ENCODE results near the gene ABCF1.
"Not testable (repeated sequence)": the region's sequence is repeated elsewhere in the genome, so short reads cannot be mapped to it uniquely, and the experiment has no call there.

DNA sequence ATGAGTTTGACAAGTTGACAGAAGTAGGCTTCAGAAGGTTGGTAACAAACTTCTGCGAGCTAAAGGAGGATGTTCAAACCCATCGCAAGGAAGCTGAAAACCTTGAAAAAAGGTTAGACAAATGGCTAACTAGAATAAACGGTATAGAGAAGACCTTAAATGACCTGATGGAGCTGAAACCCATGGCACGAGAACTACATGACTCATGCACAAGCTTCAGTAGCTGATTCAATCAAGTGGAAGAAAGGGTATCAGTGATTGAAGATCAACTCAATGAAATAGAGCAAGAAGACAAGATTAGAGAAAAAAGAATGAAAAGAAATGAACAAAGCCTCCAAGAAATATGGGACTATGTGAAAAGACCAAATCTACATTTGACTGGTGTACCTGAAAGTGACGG, 49.3 kb upstream of the ABCF1 start:
- TF ChIP-seq, protein P1, sequence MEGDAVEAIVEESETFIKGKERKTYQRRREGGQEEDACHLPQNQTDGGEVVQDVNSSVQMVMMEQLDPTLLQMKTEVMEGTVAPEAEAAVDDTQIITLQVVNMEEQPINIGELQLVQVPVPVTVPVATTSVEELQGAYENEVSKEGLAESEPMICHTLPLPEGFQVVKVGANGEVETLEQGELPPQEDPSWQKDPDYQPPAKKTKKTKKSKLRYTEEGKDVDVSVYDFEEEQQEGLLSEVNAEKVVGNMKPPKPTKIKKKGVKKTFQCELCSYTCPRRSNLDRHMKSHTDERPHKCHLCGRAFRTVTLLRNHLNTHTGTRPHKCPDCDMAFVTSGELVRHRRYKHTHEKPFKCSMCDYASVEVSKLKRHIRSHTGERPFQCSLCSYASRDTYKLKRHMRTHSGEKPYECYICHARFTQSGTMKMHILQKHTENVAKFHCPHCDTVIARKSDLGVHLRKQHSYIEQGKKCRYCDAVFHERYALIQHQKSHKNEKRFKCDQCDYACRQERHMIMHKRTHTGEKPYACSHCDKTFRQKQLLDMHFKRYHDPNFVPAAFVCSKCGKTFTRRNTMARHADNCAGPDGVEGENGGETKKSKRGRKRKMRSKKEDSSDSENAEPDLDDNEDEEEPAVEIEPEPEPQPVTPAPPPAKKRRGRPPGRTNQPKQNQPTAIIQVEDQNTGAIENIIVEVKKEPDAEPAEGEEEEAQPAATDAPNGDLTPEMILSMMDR (optimal IDR thresholded peaks at IDR 0.05 in 1 of 3, IDR thresholded peaks at IDR 0.05 in 1 of 3, conservative IDR thresholded peaks at IDR 0.05 in 1 of 3; ENCODE audit: extremely low read depth in 1 of 3, insufficient read depth in 2 of 3, low read length in 3 of 3), result not testable (repeated sequence)
- not testable (repeated sequence) for TF ChIP-seq EZH2 (IDR thresholded peaks at IDR 0.05; ENCODE audit: low read length)
